AG09309 (cell line): ENCODE data around the gene LRCH3.
"Not testable (repeated sequence)": the region's sequence is repeated elsewhere in the genome, so short reads cannot be mapped to it uniquely, and the experiment has no call there.

ENCODE experiments used
- DNase-seq: peaks from one replicate; pipeline ENCODE4 v3.0.0-alpha.2; 2010; ENCODE audit warnings: low read depth
- H3K4me3 ChIP-seq: 2 replicates; pipeline ENCODE4 v1.5.1; 2011; ENCODE audit warnings: mild to moderate bottlenecking, low read depth, low read length, moderate library complexity; ENCODE audit not compliant: control insufficient read depth
- TF ChIP-seq, protein P1 (sequence below): IDR thresholded peaks from 2 replicates; pipeline ENCODE4 v1.5.1; 2011; ENCODE audit warnings: mild to moderate bottlenecking, low read depth, low read length, inconsistent platforms; ENCODE audit not compliant: insufficient read depth, control insufficient read depth; ENCODE audit errors: missing control alignments

The LRCH3 gene

DNA sequence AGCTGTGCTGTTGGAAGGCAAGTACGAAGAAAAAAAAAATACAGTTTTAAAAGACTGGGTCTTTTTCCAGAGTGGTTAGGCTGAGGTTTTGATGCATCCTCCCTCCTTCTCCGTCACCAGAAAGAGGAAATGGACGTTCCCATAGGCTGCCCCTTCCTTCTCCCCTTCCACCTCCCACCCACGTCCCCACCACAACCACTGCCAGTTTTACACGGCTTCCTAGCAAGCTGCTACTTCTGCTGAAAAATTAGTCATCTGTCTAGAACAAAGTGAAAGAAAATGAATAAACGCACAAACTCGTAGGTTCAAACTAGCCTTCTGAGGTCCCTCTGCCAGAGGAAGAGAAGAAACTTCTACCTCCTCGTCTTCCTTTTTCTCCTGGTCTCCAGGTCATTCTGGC is 87.4 kb downstream of the LRCH3 start:
- TF ChIP-seq, protein P1, sequence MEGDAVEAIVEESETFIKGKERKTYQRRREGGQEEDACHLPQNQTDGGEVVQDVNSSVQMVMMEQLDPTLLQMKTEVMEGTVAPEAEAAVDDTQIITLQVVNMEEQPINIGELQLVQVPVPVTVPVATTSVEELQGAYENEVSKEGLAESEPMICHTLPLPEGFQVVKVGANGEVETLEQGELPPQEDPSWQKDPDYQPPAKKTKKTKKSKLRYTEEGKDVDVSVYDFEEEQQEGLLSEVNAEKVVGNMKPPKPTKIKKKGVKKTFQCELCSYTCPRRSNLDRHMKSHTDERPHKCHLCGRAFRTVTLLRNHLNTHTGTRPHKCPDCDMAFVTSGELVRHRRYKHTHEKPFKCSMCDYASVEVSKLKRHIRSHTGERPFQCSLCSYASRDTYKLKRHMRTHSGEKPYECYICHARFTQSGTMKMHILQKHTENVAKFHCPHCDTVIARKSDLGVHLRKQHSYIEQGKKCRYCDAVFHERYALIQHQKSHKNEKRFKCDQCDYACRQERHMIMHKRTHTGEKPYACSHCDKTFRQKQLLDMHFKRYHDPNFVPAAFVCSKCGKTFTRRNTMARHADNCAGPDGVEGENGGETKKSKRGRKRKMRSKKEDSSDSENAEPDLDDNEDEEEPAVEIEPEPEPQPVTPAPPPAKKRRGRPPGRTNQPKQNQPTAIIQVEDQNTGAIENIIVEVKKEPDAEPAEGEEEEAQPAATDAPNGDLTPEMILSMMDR, result no peak
- no peak overlapping the region for H3K4me3 ChIP-seq
- DNase-seq, result peak; percentile 11

DNA sequence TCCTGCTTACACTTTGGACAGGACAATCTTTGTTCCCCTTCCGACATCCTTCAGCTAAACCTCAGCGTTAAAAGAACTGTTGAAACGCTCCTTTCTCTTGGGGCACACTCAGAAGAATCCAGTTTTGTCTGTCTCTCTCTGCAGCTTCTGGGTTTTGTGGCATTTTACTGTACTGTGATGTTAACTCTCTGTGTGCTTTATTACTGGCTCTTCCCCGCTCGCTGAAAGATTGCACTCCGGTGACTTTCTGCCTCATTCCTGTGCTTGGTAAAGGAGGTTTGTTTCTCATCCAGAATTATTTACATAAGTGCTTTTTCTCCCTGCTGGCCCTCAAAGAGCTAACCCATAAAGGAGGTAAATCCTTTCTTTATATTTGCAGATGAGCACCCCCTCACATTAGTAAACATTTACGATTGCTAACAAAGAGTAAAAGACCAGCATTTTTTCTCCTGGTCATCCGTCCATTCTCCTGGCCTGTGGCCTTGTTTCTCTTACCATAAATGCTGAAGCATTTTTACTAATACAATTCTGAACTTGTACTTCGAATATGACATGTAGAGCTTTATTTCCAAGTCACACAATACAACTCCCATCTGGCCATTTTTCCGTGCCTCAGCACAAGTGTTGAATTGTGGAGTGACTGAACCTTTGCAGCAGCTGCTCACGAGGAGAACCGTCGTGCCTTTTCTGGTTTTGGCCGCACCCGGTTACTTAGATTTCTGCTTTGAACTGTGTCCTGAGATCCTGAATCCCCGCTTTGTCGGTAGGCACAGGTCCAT is 89.6 kb downstream of the LRCH3 start:
- TF ChIP-seq, protein P1, result no peak
- DNase-seq, result no peak
- H3K4me3 ChIP-seq, result no peak overlapping the region

DNA sequence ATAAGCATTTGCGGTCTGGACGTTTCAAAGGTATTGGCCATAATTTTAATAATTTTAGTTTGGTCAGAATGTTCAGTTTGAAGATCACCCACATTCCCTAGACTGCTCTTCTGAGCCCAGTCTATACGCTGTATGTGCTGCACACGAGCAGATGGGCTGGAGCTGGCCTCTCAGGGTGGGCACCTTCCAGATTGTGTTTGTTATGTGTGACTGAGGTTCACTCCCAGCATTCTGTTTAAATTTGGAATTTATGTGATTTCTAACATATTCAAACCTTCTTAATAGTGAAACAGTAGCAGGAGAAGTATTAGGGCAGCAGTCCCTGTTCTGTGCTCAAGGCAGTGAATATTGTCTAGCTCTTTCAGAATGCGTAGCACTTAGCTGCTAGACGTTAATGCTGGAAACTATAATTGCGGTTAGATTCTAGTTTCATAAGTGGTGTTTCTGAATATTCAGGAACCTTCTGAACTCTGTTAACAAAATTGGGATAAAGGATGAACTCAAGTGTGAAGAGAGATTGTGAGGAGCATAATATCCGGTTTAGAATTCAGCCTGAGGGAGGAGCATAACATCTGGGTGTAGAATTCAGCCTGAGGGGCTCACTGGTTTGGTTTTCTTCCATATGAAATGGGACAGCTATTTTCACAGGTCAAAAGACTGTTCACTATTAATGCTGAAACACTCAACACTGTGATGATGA is 90.4 kb downstream of the LRCH3 start:
- DNase-seq, result no peak
- H3K4me3 ChIP-seq, result no peak overlapping the region
- TF ChIP-seq, protein P1, result no peak

DNA sequence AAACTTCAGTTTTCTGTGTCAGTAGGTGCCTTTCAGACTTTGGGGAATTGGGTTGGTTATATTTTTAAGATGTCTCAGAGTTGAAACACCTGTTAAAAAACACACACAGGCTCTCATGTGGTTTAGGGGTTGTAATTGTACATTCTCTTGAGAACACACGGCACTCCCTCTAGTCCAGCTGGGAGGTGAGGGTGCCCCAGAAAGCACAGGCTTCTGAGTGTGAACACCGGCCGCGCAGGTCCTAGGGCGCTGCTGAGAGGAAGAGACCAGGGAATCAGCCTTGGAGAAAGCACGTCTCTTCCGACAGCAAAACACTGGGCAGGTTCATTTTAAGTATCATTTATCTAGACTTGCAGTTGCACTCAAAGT is 90.9 kb downstream of the LRCH3 start:
- no peak for DNase-seq
- TF ChIP-seq, protein P1, result no peak
- no peak overlapping the region for H3K4me3 ChIP-seq

DNA sequence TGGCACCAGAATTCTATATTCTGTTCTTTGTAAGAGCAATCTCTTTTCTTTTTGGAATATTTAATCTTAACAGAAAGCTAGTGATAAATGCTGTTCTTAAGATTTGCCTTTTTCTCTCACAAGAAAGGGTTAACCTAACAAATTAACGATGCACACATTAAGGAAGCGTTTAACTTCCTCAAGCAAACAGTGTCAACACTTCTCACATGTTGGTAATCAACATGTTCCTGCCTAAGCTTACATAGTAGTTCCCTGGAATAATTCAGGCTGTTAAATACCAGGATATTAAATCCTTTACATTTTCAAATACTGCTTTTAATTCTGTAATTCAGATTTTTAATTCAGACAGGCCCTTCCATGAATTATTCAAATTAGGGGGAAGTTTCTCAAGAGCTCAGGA is 91.5 kb downstream of the LRCH3 start:
- TF ChIP-seq, protein P1, result no peak
- no peak overlapping the region for H3K4me3 ChIP-seq
- no peak for DNase-seq

DNA sequence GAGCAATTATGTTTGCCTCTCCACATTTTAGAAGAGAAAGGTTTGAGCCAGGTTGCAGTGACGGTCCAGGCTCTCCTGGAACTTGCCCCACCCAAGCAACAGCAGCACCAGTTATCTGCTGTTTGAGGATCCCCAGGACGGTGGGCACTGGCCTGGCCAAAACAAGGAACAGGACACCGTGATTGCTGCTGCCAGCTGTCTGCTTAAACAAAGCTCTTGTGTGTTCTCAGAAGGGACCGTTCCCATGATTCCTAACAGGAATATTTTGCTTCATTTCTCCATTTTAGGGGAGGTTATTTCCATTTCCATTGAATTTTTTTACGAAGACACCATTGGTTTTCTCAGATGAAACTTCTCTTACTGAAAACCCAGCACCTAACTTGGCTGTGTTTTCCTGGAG is 92.5 kb downstream of the LRCH3 start:
- H3K4me3 ChIP-seq, result no peak overlapping the region
- TF ChIP-seq, protein P1, result no peak
- DNase-seq, result no peak

DNA sequence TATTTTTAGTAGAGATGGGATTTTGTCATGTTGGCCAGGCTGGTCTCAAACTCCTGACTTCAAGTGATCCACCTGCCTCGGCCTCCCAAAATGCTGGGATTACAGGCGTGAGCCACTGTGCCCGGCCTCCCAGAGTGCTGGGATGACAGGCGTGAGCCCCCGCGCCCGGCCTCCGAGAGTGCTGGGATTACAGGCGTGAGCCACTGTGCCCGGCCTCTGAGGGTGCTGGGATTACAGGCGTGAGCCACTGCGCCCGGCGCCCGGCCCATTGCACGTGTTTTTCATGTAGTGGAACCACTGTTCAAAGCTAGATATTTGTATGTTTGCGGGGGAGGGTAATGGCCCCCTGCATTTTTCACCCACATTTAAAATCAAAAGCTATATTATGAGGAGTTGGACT is 93.3 kb downstream of the LRCH3 start:
- H3K4me3 ChIP-seq, DNase-seq: not testable (repeated sequence)

DNA sequence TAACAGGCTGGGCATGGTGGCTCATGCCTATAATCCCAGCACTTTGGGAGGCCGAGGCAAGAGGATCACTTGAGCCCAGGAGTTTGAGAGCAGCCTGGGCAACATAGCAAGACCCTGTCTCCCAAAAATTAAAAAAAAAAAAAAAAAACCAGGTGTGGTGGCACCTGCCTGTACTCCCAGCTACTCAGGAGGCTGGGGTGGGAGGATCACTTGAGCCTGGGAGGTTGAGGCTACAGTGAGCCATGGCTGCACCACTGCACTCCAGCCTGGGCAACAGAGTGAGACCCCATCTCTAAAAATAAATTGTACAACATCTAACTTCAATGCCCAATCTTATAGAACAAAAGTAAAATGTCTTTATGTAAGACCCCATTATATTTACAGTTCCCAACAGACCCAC is 95.0 kb downstream of the LRCH3 start:
- H3K4me3 ChIP-seq, DNase-seq: not testable (repeated sequence)

DNA sequence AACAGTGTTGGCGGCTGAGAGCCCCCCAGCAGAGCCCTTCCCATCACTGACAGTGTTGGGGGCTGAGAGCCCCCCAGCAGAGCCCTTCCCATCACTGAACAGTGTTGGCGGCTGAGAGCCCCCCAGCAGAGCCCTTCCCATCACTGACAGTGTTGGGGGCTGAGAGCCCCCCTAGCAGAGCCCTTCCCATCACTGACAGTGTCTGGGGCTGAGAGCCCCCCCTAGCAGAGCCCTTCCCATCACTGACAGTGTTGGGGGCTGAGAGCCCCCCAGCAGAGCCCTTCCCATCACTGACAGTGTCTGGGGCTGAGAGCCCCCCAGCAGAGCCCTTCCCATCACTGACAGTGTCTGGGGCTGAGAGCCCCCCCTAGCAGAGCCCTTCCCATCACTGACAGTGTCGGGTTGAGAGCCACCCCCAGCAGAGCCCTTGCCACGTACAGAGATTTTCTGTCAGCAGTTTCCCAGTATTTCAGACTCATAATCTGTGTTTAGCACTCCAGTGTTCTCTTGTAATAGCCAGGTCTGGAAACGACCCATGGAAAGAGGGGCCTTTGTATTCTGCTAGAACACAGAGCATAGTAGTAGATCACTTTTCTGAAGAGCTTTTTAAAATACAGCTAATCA is 96.5 kb downstream of the LRCH3 start:
- not testable (repeated sequence) for DNase-seq, H3K4me3 ChIP-seq
